ENCODE data around the gene LAMB3.

GRCh38 chr1:209589440-209589839 lies 62.8 kb downstream of the LAMB3 start:
- TF ChIP-seq CTCF (conservative IDR thresholded peaks at IDR 0.05) (no peak), ZFX (IDR thresholded peaks at IDR 0.05) (no peak)
